ENCODE measurements around the gene CUZD1. TPM values are rescaled to one million over a fixed set of nuclear protein-coding genes. Genes with fewer than 3 reads are reported as not detected.

The CUZD1 gene
- polyA plus RNA-seq, 4 donors: 1.1 to 2.3 (median 1.5) TPM

DNA sequence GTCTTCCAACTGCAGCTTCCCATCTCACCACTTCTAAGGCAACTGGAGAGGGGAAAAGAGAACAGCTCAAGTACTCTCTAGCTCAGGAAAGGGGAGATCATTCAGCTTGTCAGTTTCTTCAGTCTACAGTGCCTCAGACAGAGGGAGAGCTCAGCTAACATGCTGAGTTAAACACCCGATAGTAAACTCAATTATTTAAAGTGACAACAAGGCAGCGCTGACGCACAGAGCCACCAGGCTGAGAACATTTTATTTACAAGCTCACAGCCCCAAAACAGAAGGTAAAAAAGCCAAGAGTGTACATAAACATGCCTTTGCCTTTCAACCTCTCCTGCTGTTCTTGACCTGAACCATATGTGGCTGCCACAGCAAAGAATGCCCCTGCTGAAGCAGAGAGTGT, 10.1 kb upstream of the CUZD1 start:
- DNase-seq (ENCODE audit: low read depth in 4 of 4, low spot score in 3 of 4): no peak

DNA sequence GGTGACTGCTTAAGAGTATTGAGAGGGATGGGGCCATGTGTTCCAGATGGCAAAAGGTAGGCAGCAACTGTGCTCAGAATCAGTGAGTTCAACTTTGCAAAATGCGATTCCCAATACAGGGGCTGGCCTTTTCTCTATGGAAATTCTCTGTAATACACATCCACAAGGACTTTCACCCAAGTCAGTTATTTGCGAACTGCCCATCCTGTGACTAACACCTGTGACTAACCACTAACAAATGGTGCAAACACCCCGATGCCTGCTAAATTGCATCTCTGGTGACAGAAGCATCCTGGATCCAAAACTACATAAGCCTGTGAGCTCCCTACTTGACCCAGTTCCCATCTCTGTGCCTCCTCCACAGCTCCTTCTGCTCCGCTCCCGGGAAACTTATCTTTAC, 9.0 kb upstream of the CUZD1 start:
- no peak for DNase-seq (ENCODE audit: low read depth in 4 of 4, low spot score in 3 of 4)

DNA sequence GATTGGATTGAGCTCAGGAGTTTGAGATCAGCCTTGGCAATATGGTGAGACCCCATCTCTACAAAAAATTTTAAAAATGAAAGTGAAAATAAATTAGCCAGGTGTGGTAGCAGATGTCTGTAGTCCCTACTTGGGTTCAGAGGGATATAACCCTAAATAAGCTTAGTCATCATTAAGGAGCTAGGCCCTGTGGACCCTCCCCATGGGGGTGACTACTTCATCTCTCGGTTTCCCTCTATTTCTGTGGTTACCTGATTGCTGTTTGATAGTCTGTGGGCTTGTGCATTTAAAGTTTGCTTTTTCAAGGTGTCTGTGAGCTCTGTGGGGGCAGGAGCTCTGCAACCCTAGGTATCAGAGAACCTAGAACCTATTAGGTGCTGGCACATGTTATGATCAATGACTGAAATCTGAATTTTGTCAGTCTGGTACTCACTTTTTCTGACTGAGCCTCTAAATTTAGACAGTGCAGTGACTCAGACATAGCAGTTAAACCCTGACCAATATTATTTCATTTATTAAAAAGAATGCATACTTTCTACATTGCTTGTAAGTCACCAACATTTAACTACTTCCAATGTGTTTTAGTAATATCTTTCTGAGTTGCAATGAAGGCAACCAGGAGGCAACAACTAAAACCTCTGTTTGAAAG, 8.1 kb upstream of the CUZD1 start:
- DNase-seq (ENCODE audit: low read depth in 4 of 4, low spot score in 3 of 4): no peak

DNA sequence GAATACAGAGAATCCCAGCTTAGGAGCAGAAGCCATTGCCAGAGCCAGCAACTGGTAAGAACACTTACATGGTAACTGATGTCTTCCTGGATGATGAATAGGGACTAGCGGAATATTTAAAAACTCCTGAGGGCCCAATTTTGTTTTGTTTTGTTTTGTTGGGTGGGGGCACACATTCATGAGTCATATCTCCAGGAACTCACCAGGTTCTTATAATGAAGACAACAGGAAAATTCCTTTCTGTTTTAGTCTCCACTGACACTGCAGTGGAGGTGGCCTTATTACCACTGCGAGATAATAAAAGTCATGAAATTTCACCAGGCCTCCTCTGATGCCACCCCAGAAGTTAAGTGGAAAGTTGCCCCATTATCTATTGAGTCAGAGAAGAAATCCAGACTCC, 6.6 kb upstream of the CUZD1 start:
- DNase-seq (ENCODE audit: low read depth in 4 of 4, low spot score in 3 of 4): no peak

DNA sequence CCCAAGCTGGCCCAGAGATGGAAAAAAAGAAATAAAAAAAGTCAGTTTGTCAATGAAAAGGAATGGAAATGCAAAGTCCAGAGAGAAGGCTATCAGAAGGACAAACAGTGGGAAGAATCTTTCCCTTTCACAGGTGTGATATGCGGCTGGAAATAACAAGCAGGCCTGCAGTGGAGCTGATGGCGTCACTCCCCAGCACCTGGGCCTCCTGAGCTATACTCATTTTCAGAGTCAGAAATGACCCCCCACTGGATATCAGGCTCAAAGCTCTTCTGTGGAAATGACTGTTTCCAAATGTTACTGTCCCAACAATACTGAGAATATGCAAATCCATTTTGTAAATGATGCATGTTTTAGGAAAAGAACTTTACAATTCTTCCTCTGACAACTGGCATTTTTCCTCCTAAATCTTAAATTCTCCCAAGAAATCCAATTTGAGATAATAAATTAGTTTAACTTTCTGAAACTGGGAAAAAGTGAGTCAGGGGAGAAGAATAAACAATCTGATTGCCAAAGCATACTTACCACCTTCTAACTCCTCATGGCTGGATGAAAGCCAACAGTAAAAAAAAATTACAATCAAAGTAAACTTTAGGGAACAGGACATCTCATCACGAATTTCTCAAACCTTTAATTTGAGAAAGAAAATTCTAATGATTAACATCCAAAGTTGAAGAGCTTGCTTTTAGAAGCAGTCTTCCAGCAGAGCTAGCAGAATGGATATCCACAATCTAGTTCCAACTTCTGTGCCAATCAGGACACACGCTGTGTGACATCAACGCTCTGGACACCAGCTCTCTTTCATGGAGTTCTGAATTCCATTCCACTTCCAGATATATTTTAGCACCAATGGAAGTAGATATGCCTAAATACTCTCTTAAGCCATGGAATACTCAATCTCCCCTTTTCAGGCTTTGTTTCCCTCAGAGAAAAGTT, 5.3 kb upstream of the CUZD1 start:
- no peak for DNase-seq (ENCODE audit: low read depth in 4 of 4, low spot score in 3 of 4)

DNA sequence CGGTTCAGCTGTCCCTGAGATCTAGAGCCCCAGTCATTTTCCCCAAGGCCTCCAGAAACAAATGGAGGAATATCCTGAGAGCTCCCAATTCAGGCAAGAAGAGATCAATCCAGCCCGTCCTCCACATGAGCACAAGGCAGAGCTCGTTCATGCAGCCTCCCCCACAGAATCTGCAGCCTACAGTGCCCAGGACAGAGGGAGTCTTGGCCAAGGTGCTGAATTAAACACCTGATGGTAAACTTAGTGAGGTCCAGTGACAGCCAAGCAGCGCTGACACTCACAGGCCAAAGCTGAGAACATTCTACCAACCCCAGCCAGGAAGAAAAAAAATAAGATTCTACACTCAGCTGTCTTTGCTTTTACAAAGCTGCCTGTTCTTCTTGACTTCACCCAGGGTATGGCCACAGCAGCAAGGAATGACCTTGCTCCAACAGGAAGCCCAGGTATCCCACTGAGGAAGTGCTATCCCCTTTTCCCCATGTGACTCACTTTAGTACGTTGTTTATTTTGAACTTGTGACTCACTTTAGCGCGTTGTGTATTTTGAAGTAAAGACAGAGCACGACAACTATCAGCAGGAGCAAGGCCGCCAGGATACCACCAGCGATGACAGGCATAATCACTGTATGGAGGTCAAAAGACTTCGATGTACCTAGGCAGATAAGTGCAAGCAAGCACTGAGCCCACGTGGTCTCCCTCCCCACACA, 4.4 kb upstream of the CUZD1 start:
- no peak for DNase-seq (ENCODE audit: low read depth in 4 of 4, low spot score in 3 of 4)

DNA sequence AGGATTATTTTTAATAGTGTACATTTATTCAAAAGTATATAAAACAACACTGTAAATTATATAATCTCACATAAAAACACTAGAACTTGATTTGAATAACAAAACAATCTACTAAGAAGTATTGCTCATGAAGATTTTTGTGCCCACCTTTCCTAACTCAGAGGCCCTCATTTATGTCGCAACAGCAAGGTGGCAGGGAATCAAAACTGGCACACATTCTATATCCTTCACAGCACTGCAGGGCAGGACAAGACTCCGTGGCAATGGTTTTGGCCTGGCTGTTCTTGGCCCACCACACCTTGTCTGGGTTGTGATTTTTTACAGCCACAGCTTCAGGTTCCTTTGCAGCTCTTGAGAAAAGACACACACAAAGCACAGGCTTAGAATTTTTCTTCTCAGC, 3.4 kb upstream of the CUZD1 start:
- no peak for DNase-seq (ENCODE audit: low read depth in 4 of 4, low spot score in 3 of 4)

DNA sequence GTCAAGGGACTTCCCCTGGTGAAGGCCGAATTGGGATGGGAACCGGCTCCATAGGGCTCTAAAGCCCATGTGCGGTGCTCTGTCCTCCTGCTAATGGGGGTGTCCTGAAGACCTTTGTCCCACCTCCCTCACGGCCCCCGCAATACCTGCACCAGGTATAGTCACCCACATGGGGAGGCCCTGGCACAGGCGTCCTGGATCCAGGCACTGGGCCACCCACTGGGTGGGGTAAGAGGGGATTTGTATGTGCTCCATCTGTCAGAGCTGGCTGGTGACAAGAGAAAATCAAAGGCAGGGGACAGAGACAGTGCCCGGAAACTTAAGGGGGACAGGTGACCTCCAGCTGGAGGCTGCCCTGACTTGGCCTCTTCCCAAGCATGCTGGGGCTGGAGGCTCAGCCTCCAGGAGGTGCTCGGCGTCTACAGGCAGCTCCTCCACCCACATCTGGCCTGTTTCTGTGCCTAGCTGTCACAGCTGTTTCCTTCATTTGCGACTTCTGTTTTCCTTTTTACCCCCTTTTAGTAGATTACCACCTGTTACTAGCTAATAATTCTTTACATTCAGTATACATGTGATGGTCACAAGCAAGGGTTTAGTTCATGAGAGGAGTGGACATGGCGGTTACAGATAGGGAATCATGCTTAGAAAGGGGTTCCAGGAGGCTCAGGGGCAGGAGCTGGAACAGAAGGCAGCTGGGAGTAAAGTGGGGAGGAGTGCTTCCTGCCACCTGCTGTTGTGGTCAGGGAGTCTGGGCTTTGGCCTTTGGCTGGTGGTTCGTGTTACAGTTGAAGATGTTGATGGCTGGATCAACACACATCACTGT, 2.3 kb upstream of the CUZD1 start:
- no peak for DNase-seq (ENCODE audit: low read depth in 4 of 4, low spot score in 3 of 4)

DNA sequence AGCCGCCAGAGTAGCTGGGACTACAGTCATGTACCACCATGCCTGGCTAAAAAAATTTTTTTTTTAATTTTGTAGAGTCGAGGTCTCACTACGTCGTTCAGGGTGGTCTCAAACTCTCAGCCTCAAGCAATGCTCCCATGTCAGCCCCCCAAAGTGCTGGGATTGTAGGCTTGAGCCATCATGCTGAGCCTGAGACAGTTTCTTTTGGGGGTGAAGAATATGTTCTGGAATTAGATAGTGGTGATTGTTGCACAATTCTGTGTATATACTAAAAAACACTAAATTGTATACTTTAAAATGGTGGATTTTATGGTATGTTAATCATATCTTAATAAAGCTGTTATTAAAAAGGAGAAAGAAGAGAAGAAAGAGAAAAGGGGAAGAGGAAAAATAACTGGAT, 1.5 kb downstream of the CUZD1 start:
- no peak for DNase-seq (ENCODE audit: low read depth in 4 of 4, low spot score in 3 of 4)

DNA sequence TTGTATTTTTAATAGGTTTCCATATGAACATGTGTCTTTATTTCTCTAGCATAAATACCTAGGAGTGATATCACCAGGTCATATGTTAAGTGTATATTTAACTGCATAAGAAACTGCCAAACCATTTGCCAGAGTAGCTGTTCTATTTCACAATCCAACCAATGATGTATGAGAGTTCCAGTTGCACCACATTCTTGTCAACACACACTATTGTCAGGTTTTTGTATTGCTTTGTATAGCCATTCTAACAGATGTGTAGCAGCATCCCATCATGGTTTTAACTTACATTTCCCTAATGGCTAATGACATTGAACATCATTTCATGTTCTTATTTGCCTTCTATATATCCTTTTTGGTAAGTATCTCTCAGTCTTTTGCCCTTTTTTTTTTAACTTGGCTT, 4.1 kb downstream of the CUZD1 start:
- no peak for DNase-seq (ENCODE audit: low read depth in 4 of 4, low spot score in 3 of 4)

DNA sequence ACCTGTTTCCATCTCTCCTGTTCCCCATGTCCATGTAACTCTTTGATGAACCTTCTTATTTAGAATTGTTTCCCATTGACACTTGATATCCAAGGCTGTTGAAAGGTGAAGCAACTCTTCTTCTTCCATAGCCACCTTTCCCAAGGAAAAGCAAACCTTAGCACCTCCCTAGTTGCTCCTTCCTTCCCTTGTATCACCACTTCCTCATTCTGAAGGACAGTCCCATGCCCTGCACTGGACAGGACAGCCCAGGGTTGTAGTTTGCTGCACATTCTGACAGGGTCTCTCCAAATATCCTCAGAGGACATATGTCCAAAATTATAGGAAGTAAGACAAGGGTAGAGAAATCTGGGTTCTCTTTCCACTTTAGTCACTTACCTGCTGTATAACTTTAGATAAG, 6.2 kb downstream of the CUZD1 start:
- no peak for DNase-seq (ENCODE audit: low read depth in 4 of 4, low spot score in 3 of 4)

DNA sequence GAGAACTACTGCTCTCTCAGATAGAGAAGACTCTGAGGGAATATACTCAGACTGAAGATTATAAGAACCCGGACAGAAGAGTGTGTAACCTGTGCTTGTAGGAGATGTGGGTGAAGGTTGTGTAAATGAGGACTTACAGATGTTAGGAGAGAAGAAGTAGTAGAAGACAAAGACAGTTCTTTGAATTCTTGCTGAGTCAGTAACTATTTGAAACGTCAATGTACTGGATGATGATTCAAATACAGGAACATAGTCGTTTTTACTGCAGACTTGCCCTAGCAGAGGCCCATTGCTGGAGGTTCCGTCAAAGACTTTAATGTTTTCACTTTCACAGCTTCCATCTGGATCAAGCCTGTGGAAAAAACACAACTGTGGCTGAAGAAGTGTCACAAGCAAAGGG, 6.8 kb downstream of the CUZD1 start:
- DNase-seq (ENCODE audit: low read depth in 4 of 4, low spot score in 3 of 4): no peak

DNA sequence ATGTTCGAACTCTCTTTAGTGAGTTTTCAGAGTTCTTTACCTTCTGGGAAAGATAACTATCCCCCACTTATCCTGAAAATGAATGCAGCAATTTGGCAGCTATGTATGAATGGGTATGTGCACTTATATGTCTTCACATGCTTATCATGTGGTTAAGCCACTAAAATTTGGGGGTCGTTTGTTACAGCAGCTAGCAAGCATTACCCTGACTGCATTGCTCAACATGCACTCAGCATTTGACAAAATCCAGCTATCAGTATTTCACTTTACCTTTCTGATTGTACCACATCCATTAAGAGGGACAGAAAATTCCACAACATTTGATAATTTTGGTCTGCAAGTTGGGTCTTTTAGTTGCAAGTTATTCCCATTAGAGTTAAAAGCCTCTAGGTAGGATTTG, 9.7 kb downstream of the CUZD1 start:
- DNase-seq (ENCODE audit: low read depth in 4 of 4, low spot score in 3 of 4): no peak

DNA sequence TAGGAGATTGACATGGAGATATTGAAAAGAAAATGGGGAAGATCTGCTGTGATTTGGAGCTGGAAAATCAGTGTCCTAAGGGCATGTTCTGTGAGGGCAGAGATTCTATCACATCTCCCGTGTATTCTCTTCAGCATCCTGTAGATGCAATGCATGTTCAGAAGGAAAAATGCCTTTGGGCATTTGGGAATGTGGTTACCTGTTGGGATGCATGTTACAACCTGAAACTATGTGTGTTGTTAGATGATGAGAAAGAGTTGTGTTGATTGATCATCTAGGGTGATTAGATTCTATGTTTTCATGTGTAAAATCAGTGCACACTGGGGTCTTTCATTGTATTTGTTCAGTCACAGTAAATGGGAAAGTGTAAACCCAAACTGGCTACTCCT, 14.7 kb downstream of the CUZD1 start:
- DNase-seq (ENCODE audit: low read depth in 4 of 4, low spot score in 3 of 4): no peak

DNA sequence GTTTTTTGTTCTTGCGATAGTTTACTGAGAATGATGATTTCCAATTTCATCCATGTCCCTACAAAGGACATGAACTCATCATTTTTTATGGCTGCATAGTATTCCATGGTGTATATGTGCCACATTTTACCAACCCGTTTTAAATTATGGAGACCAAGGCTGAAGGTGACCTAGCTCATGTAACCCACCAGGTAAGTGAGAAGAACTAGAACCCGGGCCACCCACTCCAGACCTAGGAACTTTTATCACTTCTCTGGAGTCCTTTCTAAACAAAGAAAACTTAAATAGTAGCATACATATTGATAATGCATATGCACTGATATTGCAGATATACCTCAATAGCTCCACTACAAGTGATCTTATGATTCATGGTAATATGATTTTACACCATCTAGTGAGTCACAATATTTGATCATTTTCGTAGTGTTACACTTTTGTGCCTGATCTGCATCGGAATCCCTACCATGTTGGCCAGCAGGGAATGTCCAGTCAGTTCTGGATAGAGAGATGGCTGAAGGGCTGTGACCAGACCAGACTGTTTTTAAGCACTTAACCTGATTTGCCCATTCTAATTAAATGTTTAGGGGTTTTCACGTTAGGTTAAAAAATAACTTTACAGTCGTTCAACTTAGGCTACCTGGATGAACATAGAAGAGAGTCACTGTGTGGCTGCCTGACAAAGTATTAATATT, 15.2 kb downstream of the CUZD1 start:
- DNase-seq (ENCODE audit: low read depth in 4 of 4, low spot score in 3 of 4): no peak

DNA sequence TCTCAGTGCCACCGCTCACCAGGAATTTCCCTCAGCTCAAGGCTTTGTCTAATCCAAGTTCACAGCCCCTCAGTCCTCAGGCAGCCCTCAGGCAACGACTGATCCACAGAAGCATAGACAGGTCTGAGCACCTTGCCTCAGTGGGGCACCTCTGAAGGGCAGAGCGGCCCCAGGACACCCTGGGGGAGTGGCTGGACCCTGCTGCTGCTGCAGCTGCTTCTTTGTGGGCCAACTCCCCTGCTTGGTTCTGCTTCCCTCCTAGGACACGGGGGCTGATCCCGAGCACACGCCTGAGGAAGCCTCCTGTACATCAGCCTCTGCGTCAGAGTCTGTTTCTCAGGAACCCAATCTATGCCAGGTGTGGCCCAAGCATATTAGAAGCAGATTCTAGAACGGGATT, 16.2 kb downstream of the CUZD1 start:
- no peak for DNase-seq (ENCODE audit: low read depth in 4 of 4, low spot score in 3 of 4)

DNA sequence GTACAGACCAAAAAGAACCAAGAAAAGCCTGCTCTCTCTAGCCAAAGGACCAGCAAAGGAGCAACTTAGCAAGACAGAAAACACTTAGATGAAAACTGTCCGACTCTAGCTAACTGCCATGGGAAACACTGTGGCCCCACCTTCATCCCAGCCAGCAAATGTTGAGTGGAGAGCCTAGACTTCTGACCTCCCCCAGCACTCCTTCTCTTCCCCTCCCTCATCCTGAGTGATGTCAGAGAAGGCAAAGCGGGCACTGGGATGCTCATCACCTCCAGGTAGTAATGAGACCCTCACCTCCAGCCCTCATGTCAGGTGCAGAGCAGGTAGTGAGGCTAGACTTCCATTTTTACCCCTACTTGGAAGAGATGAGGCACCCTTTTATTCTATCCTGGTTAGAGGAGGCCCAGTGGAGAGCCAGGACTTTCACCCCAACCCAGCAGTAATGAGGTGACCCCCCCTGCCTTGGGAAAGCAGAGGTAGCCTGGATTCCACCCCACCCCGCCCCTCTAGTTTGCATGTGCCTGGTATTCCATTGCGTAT, 16.9 kb downstream of the CUZD1 start:
- DNase-seq (ENCODE audit: low read depth in 4 of 4, low spot score in 3 of 4): no peak

DNA sequence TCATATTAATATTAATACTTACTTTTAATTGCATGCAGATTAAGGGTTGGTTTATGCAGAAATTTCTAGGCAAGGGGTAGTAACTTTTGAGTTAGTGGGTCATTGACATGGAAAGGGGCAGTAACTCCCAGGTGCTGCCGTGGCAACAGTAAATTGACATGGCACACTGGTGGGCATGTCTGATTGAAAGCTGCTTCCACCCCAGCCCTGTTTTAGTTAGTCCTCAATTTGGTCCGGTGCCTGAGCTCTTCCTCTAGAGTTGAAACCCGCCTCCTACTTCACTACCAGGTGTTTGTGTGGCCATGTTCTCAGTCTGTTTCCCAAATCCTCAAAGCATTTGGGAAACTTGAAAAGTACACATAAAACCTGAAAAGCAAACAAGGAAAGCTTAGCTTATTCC, 18.4 kb downstream of the CUZD1 start:
- DNase-seq (ENCODE audit: low read depth in 4 of 4, low spot score in 3 of 4): no peak

DNA sequence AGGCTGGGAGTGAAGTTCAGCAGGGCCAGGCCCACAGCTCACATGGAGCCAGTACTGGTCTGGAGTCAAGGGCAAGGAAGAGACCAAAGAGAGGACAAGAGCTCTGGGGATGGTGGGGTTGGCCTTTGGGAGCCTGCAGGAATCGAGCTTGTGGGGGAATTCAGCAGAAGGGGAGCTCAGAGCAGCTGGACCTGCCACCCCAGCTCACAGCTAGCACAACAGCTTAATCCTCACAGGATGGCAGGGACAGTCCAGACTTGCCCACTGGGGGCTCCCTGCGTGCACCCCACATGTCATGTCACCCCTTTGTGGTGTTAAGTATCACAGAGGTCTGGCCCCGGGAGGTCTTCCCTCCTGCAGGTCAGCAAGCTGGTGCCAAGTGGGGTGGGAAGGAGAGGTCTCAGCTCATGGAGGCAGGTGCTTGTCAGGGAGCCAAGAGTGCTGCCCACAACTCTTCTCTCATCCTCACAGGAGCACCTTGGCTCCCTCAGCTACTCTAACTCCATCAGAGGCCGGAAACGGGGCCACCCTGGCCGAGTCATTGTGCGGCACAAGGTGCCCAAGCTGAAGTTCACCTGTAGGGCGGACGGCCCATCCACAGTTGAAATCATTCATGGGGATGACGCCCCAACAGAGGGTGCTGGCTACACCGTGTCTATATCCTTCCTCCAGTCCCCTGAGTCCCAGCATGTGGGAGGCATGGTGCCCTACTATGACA, 22.5 kb downstream of the CUZD1 start:
- DNase-seq (ENCODE audit: low read depth in 4 of 4, low spot score in 3 of 4): no peak

All from right renal pelvis (tissue), 4 donors.